Neural cell (in vitro differentiated cells): ENCODE data around the gene POLR1B.

Experiments
- CTCF ChIP-seq: fragments of 450-650 bp; IDR thresholded peaks from 2 replicates; pipeline ENCODE4 v1.5.1; 2014; ENCODE audit warnings: antibody characterized with exemption, mild to moderate bottlenecking, moderate library complexity; ENCODE audit not compliant: poor library complexity, severe bottlenecking
- POLR2AphosphoS5 ChIP-seq: IDR thresholded peaks from 2 replicates; pipeline ENCODE4 v1.6.1; 2012

DNA sequence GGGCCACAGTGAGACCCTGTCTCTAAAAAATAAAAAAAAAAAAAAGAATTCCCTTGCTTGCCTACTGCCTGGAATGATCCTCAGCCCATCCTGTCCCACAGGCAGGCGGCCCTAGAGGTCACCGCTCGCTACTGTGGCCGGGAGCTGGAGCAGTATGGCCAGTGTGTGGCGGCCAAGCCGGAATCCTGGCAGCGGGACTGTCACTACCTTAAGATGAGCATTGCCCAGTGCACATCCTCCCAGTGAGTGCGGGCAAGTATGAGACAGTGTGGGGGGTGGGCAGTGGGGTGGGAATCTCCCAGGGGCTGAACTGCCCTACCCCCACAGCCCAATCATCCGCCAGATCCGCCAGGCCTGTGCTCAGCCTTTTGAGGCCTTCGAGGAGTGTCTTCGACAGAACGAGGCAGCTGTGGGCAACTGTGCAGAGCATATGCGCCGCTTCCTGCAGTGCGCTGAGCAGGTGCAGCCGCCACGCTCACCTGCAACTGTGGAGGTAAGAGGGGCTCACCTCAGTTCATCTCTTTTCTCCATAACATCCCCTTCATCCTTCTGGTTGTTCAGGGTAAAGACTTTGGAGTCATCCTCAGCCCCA lies 43.7 kb downstream of the POLR1B start:
- TF ChIP-seq CTCF (no peak), POLR2AphosphoS5 (no peak)
